PC-3 (cell line): ENCODE results near the gene FBXO17. TPM values are rescaled to one million over a fixed set of nuclear protein-coding genes. Genes with fewer than 3 reads are reported as not detected.
"Not testable (repeated sequence)": the region's sequence is repeated elsewhere in the genome, so short reads cannot be mapped to it uniquely, and the experiment has no call there.

ENCODE experiments used
- ATAC-seq: fragments of 200-7000 bp; cut with Tn5 transposase; 2 replicates; pipeline ENCODE4 v1.9.1; 2020; ENCODE audit warnings: mild to moderate bottlenecking, moderate library complexity
- BruUV-seq: library from RNA; stranded (reverse); fragments of 400-500 nt; replicated peaks from 2 replicates; lab custom pipeline; 2021; lab: Mats Ljungman, UMichigan
- CTCF ChIA-PET: fragments of 300-600 bp; sonication (Branson Sonifier 250); formaldehyde crosslinking; loops from one replicate; lab custom pipeline; 2022; ENCODE audit warnings: antibody characterized with exemption; lab: Charles Lee
- POLR2A ChIA-PET: fragments of 300-600 bp; sonication (Branson Sonifier 250); formaldehyde crosslinking; loops from one replicate; lab custom pipeline; 2022; ENCODE audit warnings: antibody characterized with exemption; ENCODE audit not compliant: unreplicated experiment; lab: Charles Lee
- DNase-seq: peaks from one replicate; pipeline ENCODE4 v3.0.0-alpha.2; 2015
- H2AFZ ChIP-seq: fragments of 300-600 bp; sonication (generic); 2 replicates; pipeline ENCODE4 v1.6.0; 2016; ENCODE audit warnings: antibody characterized with exemption, low read length
- H3F3A ChIP-seq: fragments of 300-600 bp; sonication (generic); one replicate; pipeline ENCODE4 v1.6.0; 2017; ENCODE audit warnings: antibody characterized with exemption, low read length, control low read depth, mild to moderate bottlenecking; ENCODE audit not compliant: unreplicated experiment
- H3K27ac ChIP-seq: fragments of 300-600 bp; sonication (generic); 2 replicates; pipeline ENCODE4 v1.5.1; 2016; ENCODE audit warnings: mild to moderate bottlenecking, low read length
- H3K27me3 ChIP-seq: fragments of 300-600 bp; sonication (generic); 2 replicates; pipeline ENCODE4 v1.6.1; 2016; ENCODE audit warnings: low read length, mixed read lengths
- H3K36me3 ChIP-seq: fragments of 300-600 bp; sonication (generic); 2 replicates; pipeline ENCODE4 v1.6.1; 2016; ENCODE audit warnings: low read depth, mixed run types, low read length, mixed read lengths
- H3K4me1 ChIP-seq: fragments of 300-600 bp; sonication (generic); 2 replicates; pipeline ENCODE4 v1.5.1; 2016; ENCODE audit warnings: low read length; ENCODE audit not compliant: insufficient read depth
- H3K4me2 ChIP-seq: fragments of 300-600 bp; sonication (generic); 2 replicates; pipeline ENCODE4 v1.6.0; 2016; ENCODE audit warnings: low read length
- H3K4me3 ChIP-seq: fragments of 300-600 bp; sonication (generic); 2 replicates; pipeline ENCODE4 v1.5.1; 2016; ENCODE audit warnings: mild to moderate bottlenecking, low read length, mixed read lengths
- H3K79me2 ChIP-seq: fragments of 300-600 bp; sonication (generic); 2 replicates; pipeline ENCODE4 v1.6.1; 2017; ENCODE audit warnings: low read length, mixed read lengths
- H3K9ac ChIP-seq: fragments of 300-600 bp; sonication (generic); 2 replicates; pipeline ENCODE4 v1.6.0; 2016; ENCODE audit warnings: mild to moderate bottlenecking, low read length
- H3K9me2 ChIP-seq: fragments of 300-600 bp; sonication (generic); replicated peaks from 2 replicates; pipeline ENCODE4 v1.6.1; 2016; ENCODE audit warnings: mixed run types, low read length, mixed read lengths
- H3K9me3 ChIP-seq: fragments of 300-600 bp; sonication (generic); 2 replicates; pipeline ENCODE4 v1.6.1; 2016; ENCODE audit warnings: low read length, mixed read lengths
- H4K20me1 ChIP-seq: fragments of 300-600 bp; sonication (generic); 2 replicates; pipeline ENCODE4 v1.6.1; 2016; ENCODE audit warnings: low read length, mixed read lengths
- EZH2 ChIP-seq: fragments of 300-600 bp; sonication (generic); IDR thresholded peaks from one replicate; pipeline ENCODE4 v1.6.1; 2017; ENCODE audit warnings: antibody characterized with exemption, mild to moderate bottlenecking, low read length; ENCODE audit not compliant: unreplicated experiment
- EZH2phosphoT487 ChIP-seq: fragments of 300-600 bp; sonication (generic); IDR thresholded peaks from 2 replicates; pipeline ENCODE4 v1.6.1; 2018; ENCODE audit warnings: mild to moderate bottlenecking, antibody characterized with exemption, low read length, borderline replicate concordance
- intact Hi-C: fragments of 100-400 bp; cut with micrococcal nuclease; formaldehyde crosslinking; loops from 2 replicates; pipeline ENCODE4 v1.9.0; 2023
- total RNA-seq: library from RNA; depleted of rRNA; stranded (reverse); fragments of >200 nt; gene quantifications from 2 replicates; pipeline ENCODE4 v1.2.3, GENCODE V29; 2014
- TF ChIP-seq, protein P1 (sequence below): fragments of 300-600 bp; sonication (generic); conservative IDR thresholded peaks from 2 replicates; pipeline ENCODE4 v1.5.1; 2017; ENCODE audit warnings: antibody characterized with exemption, low read depth, mild to moderate bottlenecking, low read length

FBXO17 gene
- total RNA-seq, 1 experiment from 2014 or later: not detected

GRCh38 chr19:39003796-39004195 lies 28.3 kb upstream of the FBXO17 start:
- Histone ChIP-seq H3K27ac (no peak overlapping the region), H3F3A (no peaks in the 10 kb centered on the region), H3K9ac (no peak overlapping the region), H3K4me1 (no peaks in the 10 kb centered on the region), H3K4me3 (no peak overlapping the region), H4K20me1 (no peaks in the 10 kb centered on the region), H3K9me2 (no peaks in the 10 kb centered on the region), H3K4me2 (no peak overlapping the region), H3K9me3 (no peaks in the 10 kb centered on the region), H3K36me3 (no peaks in the 10 kb centered on the region), H3K79me2 (no peaks in the 10 kb centered on the region), H3K27me3 (no peaks in the 10 kb centered on the region), H2AFZ (no peak overlapping the region)
- TF ChIP-seq, protein P1, sequence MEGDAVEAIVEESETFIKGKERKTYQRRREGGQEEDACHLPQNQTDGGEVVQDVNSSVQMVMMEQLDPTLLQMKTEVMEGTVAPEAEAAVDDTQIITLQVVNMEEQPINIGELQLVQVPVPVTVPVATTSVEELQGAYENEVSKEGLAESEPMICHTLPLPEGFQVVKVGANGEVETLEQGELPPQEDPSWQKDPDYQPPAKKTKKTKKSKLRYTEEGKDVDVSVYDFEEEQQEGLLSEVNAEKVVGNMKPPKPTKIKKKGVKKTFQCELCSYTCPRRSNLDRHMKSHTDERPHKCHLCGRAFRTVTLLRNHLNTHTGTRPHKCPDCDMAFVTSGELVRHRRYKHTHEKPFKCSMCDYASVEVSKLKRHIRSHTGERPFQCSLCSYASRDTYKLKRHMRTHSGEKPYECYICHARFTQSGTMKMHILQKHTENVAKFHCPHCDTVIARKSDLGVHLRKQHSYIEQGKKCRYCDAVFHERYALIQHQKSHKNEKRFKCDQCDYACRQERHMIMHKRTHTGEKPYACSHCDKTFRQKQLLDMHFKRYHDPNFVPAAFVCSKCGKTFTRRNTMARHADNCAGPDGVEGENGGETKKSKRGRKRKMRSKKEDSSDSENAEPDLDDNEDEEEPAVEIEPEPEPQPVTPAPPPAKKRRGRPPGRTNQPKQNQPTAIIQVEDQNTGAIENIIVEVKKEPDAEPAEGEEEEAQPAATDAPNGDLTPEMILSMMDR: no peak
- TF ChIP-seq EZH2 (no peak), EZH2phosphoT487 (no peak)
- no peak for DNase-seq
- ChIA-PET POLR2A (no interaction called here), CTCF (no interaction called here)
- intact Hi-C loops: no loop called here
- no TSS peak for BruUV-seq
- no peak for ATAC-seq

GRCh38 chr19:39003188-39003587 lies 27.6 kb upstream of the FBXO17 start:
- intact Hi-C loops: no loop called here
- Histone ChIP-seq H3K9me2 (no peaks in the 10 kb centered on the region), H3K27me3 (no peaks in the 10 kb centered on the region), H2AFZ (no peak overlapping the region), H3K4me3 (no peak overlapping the region), H3K9ac (no peak overlapping the region), H3F3A (no peaks in the 10 kb centered on the region), H3K4me2 (no peak overlapping the region), H3K9me3 (no peaks in the 10 kb centered on the region), H3K36me3 (no peaks in the 10 kb centered on the region), H4K20me1 (no peaks in the 10 kb centered on the region), H3K79me2 (no peaks in the 10 kb centered on the region), H3K27ac (no peak overlapping the region), H3K4me1 (no peaks in the 10 kb centered on the region)
- DNase-seq (no peak), ATAC-seq (no peak)
- no TSS peak for BruUV-seq
- POLR2A ChIA-PET: no interaction called here
- CTCF ChIA-PET: no interaction called here
- TF ChIP-seq EZH2 (no peak), EZH2phosphoT487 (no peak)
- TF ChIP-seq, protein P1: no peak

DNA sequence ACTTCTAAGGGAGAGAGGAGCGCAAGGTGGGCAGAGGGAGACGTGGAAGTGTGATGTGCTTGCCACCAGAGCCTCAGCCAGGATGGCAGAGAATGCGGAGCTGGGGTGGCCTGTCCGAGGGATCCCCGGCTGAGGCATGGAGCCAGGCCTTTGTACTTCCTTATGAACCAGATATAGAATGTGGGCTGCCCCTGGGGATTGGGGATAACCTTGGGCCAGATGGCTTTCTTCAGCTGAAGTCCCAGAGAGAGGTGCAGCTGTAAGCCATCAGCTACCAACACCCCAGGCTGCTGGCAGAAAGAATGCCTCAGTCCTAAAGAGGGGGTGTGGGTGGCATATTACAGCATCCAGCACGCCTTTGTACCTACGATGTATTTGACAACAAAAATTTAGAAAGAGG lies 25.5 kb upstream of the FBXO17 start:
- H3K27me3 ChIP-seq: no peaks in the 10 kb centered on the region
- no TSS peak for BruUV-seq
- TF ChIP-seq, protein P1: no peak
- TF ChIP-seq EZH2phosphoT487: no peak
- TF ChIP-seq EZH2: no peak
- ATAC-seq: no peak
- ChIA-PET POLR2A (no interaction called here), CTCF (no interaction called here)
- no peaks in the 10 kb centered on the region for H4K20me1 ChIP-seq
- no peaks in the 10 kb centered on the region for H3K36me3 ChIP-seq
- no peaks in the 10 kb centered on the region for H3K4me1 ChIP-seq
- H3K4me2 ChIP-seq: no peak overlapping the region
- H3K9ac ChIP-seq: no peak overlapping the region
- H3K4me3 ChIP-seq: no peak overlapping the region
- no peak overlapping the region for H2AFZ ChIP-seq
- no peaks in the 10 kb centered on the region for H3K79me2 ChIP-seq
- H3K9me2 ChIP-seq: no peaks in the 10 kb centered on the region
- no peaks in the 10 kb centered on the region for H3K9me3 ChIP-seq
- intact Hi-C loops: no loop called here
- DNase-seq: no peak
- H3F3A ChIP-seq: no peaks in the 10 kb centered on the region
- H3K27ac ChIP-seq: no peak overlapping the region

- H3F3A ChIP-seq, H3K79me2 ChIP-seq, ATAC-seq, H3K4me3 ChIP-seq, H3K27ac ChIP-seq, BruUV-seq, H3K27me3 ChIP-seq, CTCF ChIA-PET, intact Hi-C loops, H4K20me1 ChIP-seq, POLR2A ChIA-PET, H3K9me3 ChIP-seq, H3K9me2 ChIP-seq, H3K4me1 ChIP-seq, H3K4me2 ChIP-seq, H3K9ac ChIP-seq, H2AFZ ChIP-seq, DNase-seq, H3K36me3 ChIP-seq: not testable (repeated sequence)
Measured at GRCh38 chr19:38997576-38997975, 22.0 kb upstream of the FBXO17 start.
